ENCODE data around the gene HTR4.

Gene HTR4

DNA sequence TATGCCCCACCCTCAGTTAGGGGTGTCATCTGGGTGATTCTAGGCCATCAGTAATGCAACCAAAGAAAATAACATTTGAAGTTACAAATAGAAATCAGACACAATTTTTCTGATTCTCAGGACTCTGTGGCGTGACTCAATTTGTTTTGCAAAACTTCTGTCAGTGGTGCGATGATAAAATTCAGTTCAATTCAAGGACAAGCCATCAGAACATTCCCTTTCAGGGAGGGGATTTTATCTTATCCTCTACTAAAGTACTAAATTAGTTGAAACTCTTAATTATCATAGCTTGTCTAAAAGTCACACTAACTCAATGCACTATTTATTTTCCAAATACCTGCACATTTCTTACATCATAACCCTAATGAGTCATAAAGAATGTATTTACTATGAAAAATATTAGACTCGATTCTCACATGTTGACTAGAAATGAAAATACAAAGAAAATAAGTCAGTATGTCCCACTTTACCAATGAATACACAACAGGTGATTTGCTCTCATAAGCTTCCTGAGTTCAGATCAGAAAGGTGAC, 28.2 kb downstream of the HTR4 start:
- H3K4me3 ChIP-seq (ENCODE audit: low read length): no peak overlapping the region
- TF ChIP-seq, protein P1, sequence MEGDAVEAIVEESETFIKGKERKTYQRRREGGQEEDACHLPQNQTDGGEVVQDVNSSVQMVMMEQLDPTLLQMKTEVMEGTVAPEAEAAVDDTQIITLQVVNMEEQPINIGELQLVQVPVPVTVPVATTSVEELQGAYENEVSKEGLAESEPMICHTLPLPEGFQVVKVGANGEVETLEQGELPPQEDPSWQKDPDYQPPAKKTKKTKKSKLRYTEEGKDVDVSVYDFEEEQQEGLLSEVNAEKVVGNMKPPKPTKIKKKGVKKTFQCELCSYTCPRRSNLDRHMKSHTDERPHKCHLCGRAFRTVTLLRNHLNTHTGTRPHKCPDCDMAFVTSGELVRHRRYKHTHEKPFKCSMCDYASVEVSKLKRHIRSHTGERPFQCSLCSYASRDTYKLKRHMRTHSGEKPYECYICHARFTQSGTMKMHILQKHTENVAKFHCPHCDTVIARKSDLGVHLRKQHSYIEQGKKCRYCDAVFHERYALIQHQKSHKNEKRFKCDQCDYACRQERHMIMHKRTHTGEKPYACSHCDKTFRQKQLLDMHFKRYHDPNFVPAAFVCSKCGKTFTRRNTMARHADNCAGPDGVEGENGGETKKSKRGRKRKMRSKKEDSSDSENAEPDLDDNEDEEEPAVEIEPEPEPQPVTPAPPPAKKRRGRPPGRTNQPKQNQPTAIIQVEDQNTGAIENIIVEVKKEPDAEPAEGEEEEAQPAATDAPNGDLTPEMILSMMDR (conservative IDR thresholded peaks at IDR 0.05; ENCODE audit: low read depth, low read length): no peak
- DNase-seq (ENCODE audit: low read depth): no peak

DNA sequence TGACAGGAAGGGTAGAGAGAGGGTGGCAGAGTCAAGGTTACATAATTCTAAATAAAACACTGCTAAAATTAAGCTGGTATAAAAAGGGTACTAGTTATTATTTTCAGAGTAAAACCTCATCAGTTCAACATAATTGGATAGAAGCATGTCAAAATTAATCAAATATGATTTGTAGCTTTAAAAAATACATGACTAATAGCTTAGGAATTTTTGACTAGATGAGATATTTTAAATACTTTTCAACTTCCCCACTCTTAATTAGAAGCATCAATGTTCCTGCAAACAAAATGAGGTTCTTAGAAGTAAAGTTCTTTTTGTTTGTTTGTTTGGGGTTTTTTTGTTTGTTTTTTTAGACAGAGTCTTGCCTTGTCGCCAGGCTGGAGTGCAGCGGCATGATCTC, 29.1 kb downstream of the HTR4 start:
- DNase-seq (ENCODE audit: low read depth): no peak
- TF ChIP-seq, protein P1 (conservative IDR thresholded peaks at IDR 0.05; ENCODE audit: low read depth, low read length): no peak
- H3K4me3 ChIP-seq (ENCODE audit: low read length): no peak overlapping the region

DNA sequence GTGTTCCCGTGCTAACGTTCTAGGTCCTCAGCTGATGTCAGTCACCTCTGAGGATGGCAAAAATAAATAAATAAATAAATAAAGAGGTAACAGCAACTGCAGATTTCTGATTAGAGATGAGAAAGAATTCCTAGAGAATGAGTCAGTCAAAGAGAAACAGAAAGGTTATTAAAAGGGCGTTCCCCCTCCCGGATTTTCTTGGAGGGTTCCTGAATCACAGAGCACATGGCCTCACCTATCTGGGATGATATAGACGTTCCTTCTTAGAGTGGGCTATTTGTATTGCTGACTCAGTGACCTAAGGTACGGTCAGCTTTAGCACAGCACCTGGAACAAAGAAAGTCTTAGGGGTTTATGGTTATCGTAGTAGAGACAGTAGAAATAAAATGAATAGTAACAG, 30.6 kb downstream of the HTR4 start:
- no peak for DNase-seq (ENCODE audit: low read depth)
- TF ChIP-seq, protein P1 (conservative IDR thresholded peaks at IDR 0.05; ENCODE audit: low read depth, low read length): no peak

DNA sequence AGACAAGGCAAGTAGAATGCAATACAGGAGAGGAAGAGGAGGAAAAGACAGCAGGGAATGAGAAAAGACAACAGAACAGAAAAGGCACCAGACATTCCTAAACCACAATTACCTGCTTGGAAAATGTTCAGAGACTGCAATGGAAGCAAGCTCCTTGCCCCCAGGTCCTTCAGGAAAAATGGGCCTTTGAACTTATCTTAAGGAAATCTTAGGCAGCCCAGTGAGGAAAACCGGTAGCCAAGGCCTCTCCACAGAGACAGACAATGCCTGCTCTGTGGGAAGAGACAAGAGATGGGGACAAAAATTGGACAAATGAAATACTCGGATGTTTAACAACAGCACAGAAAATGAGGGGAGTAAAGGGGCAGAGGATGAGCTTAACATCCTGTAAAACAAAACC, 31.2 kb downstream of the HTR4 start:
- TF ChIP-seq, protein P1 (conservative IDR thresholded peaks at IDR 0.05; ENCODE audit: low read depth, low read length): no peak
- H3K4me3 ChIP-seq (ENCODE audit: low read length): no peak overlapping the region
- DNase-seq (ENCODE audit: low read depth): no peak

More for the DNA sequence above, 30.6 kb downstream of the HTR4 start:
- H3K4me3 ChIP-seq (ENCODE audit: low read length): no peak overlapping the region

DNA sequence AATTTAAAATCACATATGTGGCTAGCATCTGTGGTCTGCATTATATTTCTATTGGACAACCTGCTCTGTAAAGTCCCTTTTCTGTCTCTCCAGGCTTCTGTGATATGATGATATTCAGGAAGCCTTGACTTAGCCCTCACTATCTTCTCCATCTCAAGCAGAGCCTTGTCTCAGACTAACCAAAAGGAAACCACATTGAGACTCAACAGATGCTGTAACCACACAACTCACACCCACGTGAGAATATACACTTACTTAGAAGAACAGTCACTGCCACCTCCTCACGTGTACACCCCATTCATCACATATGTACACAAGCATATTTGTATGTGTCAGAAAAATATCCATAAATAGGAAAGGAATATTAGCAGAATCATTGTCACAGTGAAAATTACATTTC, 33.6 kb downstream of the HTR4 start:
- TF ChIP-seq, protein P1 (conservative IDR thresholded peaks at IDR 0.05; ENCODE audit: low read depth, low read length): no peak
- DNase-seq (ENCODE audit: low read depth): no peak
- H3K4me3 ChIP-seq (ENCODE audit: low read length): no peak overlapping the region

DNA sequence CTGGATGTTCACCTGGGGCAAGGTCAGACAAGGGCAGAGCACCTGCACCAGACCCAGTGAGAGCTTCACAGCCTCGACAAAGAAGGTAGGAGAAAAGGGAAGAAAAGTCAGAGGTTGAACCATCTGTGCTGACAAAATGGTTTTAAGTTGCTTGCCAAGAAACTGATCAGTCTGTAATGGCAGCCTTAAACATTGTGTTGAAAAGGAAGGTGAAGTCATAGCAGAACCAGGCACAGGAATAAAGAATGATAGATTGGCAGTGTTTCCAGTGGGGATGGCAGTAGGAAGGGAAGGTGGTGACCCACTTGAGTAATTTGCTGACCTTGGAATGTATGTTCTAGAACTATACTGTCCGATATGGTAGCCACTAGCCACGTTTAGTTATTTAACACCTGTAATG, 34.2 kb downstream of the HTR4 start:
- DNase-seq (ENCODE audit: low read depth): no peak
- H3K4me3 ChIP-seq (ENCODE audit: low read length): no peak overlapping the region
- TF ChIP-seq, protein P1 (conservative IDR thresholded peaks at IDR 0.05; ENCODE audit: low read depth, low read length): no peak

DNA sequence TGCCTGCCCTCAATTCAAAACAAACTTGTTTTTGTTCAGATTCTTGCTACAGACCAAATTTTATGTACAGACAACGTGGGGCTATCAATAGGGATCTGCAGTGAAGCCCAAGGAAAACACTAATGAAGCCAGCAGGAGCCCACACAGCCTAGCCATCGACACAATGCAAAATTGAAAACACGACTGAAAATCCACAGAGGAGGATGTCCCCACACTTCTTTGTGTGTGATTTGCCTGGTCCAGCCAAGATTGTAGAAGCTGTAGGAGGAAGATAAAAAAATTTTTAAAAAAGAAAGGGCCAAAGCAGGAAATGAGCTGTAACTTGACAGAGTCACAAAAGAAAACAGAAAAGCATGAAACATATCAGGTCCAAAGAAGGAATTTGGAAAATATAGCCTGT, 34.8 kb downstream of the HTR4 start:
- no peak overlapping the region for H3K4me3 ChIP-seq (ENCODE audit: low read length)
- TF ChIP-seq, protein P1 (conservative IDR thresholded peaks at IDR 0.05; ENCODE audit: low read depth, low read length): no peak
- no peak for DNase-seq (ENCODE audit: low read depth)
